ENCODE results near the gene JAK1. TPM values are rescaled to one million over a fixed set of nuclear protein-coding genes. Genes with fewer than 3 reads are reported as not detected.
"Not testable (repeated sequence)": the region's sequence is repeated elsewhere in the genome, so short reads cannot be mapped to it uniquely, and the experiment has no call there.

The JAK1 gene
- total and polyA plus RNA-seq, 10 donors = 46.6 to 270 (median 205) TPM

- Histone ChIP-seq H3K4me3 (no peak overlapping the region), H3K4me1 (peaks cover 8 to 41% (median 22%) of the 10 kb centered on the region in 6 donors), H3K36me3 (peaks cover under 1 to 33% (median 19%) of the 10 kb centered on the region in 6 donors), H3K27me3 (replicated peaks in 1 of 7) (no peaks in the 10 kb centered on the region), H3K27ac (peak overlapping the region in 3 of 8 donors; percentile 27 to 56 (median 55)), H3K9me3 (no peaks in the 10 kb centered on the region)
- intact Hi-C loops (cut with DNase I; ENCODE audit: low total_unique reads) = no loop called here
- 4 to 17% (median 8%) methylated on average over 1 of the region's 1 CpG for WGBS, 5 donors
- DNase-seq = no peak
- TF ChIP-seq CTCF (IDR thresholded peaks at IDR 0.05 in 8 of 11, conservative IDR thresholded peaks at IDR 0.05 in 3 of 11) = no peak
- no peak for TF ChIP-seq POLR2AphosphoS5 (IDR thresholded peaks at IDR 0.05)
- no peak for TF ChIP-seq POLR2A (IDR thresholded peaks at IDR 0.05)
These were observed 137.5 kb downstream of the JAK1 start for GRCh38 chr1:64828829-64829228.

GRCh38 chr1:64826991-64827390 lies 139.4 kb downstream of the JAK1 start:
- H3K4me1 ChIP-seq = peaks cover 8 to 43% (median 22%) of the 10 kb centered on the region in 6 donors
- H3K27ac ChIP-seq = peak overlapping the region in 7 of 8 donors; percentile 30 to 73 (median 53)
- 72 to 85% (median 80%) methylated on average over 5 of the region's 5 CpGs for WGBS, 5 donors

GRCh38 chr1:64823691-64824476 lies 142.5 kb downstream of the JAK1 start:
- Histone ChIP-seq H3K4me1 (peaks cover 5 to 30% (median 14%) of the 10 kb centered on the region in 6 donors), H3K4me3 (peak overlapping the region in 2 of 8 donors; percentile 13 to 17), H3K27me3 (replicated peaks in 1 of 7) (no peaks in the 10 kb centered on the region), H3K27ac (no peak overlapping the region), H3K9me3 (no peaks in the 10 kb centered on the region), H3K36me3 (no peaks in the 10 kb centered on the region)
- 55 to 71% (median 63%) methylated on average over 11 of the region's 11 CpGs for whole genome bisulfite sequencing, 5 donors
- intact Hi-C loops (cut with DNase I; ENCODE audit: low total_unique reads) = loop anchor here (5.0 kb wide), 2 partner anchors 137 to 557 kb away; no protein-coding TSS in a partner anchor
- DNase-seq = no peak
- TF ChIP-seq POLR2AphosphoS5 (IDR thresholded peaks at IDR 0.05) = peak in 1 of 3 donors; percentile 15
- no peak for TF ChIP-seq POLR2A (IDR thresholded peaks at IDR 0.05)
- peak; percentile 66 to 90 (median 83) for TF ChIP-seq CTCF (IDR thresholded peaks at IDR 0.05 in 8 of 11, conservative IDR thresholded peaks at IDR 0.05 in 3 of 11)

More at GRCh38 chr1:64826991-64827390, 139.4 kb downstream of the JAK1 start:
- DNase-seq = no peak
- Histone ChIP-seq H3K27me3 (replicated peaks in 1 of 7) (no peaks in the 10 kb centered on the region), H3K4me3 (peak overlapping the region in 1 of 8 donors; percentile 17), H3K36me3 (peaks cover 0 to 15% (median 3%) of the 10 kb centered on the region in 6 donors), H3K9me3 (no peaks in the 10 kb centered on the region)
- intact Hi-C loops (cut with DNase I; ENCODE audit: low total_unique reads) = no loop called here
- TF ChIP-seq POLR2A (IDR thresholded peaks at IDR 0.05) = no peak
- TF ChIP-seq POLR2AphosphoS5 (IDR thresholded peaks at IDR 0.05) = no peak
- no peak for TF ChIP-seq CTCF (IDR thresholded peaks at IDR 0.05 in 8 of 11, conservative IDR thresholded peaks at IDR 0.05 in 3 of 11)

- TF ChIP-seq POLR2AphosphoS5 (IDR thresholded peaks at IDR 0.05) (no peak), CTCF (IDR thresholded peaks at IDR 0.05 in 8 of 11, conservative IDR thresholded peaks at IDR 0.05 in 3 of 11) (no peak), POLR2A (IDR thresholded peaks at IDR 0.05) (no peak)
- H3K4me3 ChIP-seq = no peak overlapping the region
- DNase-seq = no peak
- WGBS, 5 donors = 65 to 91% (median 76%) methylated on average over 1 of the region's 1 CpG
- H3K27ac ChIP-seq = no peak overlapping the region
- peaks cover 0 to 18% (median 3%) of the 10 kb centered on the region in 6 donors for H3K4me1 ChIP-seq
- no peaks in the 10 kb centered on the region for H3K36me3 ChIP-seq
- H3K27me3 ChIP-seq (replicated peaks in 1 of 7) = no peaks in the 10 kb centered on the region
- H3K9me3 ChIP-seq = no peaks in the 10 kb centered on the region
- intact Hi-C loops (cut with DNase I; ENCODE audit: low total_unique reads) = loop anchor here (5.0 kb wide), 2 partner anchors 135 to 555 kb away; no protein-coding TSS in a partner anchor
These were observed 143.7 kb downstream of the JAK1 start for GRCh38 chr1:64822621-64823020.

GRCh38 chr1:64820572-64820971 lies 145.8 kb downstream of the JAK1 start:
- H3K27me3 ChIP-seq (replicated peaks in 1 of 7); H3K36me3 ChIP-seq; H3K4me3 ChIP-seq; DNase-seq; H3K27ac ChIP-seq; H3K4me1 ChIP-seq; H3K9me3 ChIP-seq: not testable (repeated sequence)
- 90 to 98% (median 95%) methylated on average over 3 of the region's 3 CpGs for WGBS, 5 donors
- intact Hi-C loops (cut with DNase I; ENCODE audit: low total_unique reads) = loop anchor here (5.0 kb wide), 2 partner anchors 133 to 553 kb away; no protein-coding TSS in a partner anchor

- H3K27me3 ChIP-seq (replicated peaks in 1 of 7); intact Hi-C loops (cut with DNase I; ENCODE audit: low total_unique reads): not testable (repeated sequence)
- 82 to 90% (median 83%) methylated on average over 5 of the region's 5 CpGs for WGBS, 5 donors
These were observed 149.0 kb downstream of the JAK1 start for GRCh38 chr1:64817364-64817763.

More at GRCh38 chr1:64817364-64817763, 149.0 kb downstream of the JAK1 start:
- not testable (repeated sequence) for H3K9me3 ChIP-seq, H3K4me3 ChIP-seq, H3K4me1 ChIP-seq, DNase-seq, H3K27ac ChIP-seq
- peaks cover 0 to 12% (median 0%) of the 10 kb centered on the region in 6 donors for H3K36me3 ChIP-seq

All from spleen (tissue), 11 donors.